HG03439 (cell line): ENCODE measurements around the gene AGR2.

Experiments
- ATAC-seq: cut with Tn5 transposase; IDR thresholded peaks from one replicate; pipeline ENCODE4 v1.9.1; 2021; ENCODE audit warnings: mild to moderate bottlenecking, moderate library complexity; ENCODE audit not compliant: unreplicated experiment

AGR2 gene

GRCh38 chr7:16813232-16813616 is 8.4 kb upstream of the AGR2 start:
- ATAC-seq = no peak

GRCh38 chr7:16812542-16813231 is 7.9 kb upstream of the AGR2 start:
- ATAC-seq = no peak

- ATAC-seq = no peak
These were observed 6.8 kb upstream of the AGR2 start for GRCh38 chr7:16811551-16811950.

GRCh38 chr7:16810573-16810972 is 5.8 kb upstream of the AGR2 start:
- no peak for ATAC-seq

- ATAC-seq = no peak
These were observed 5.3 kb upstream of the AGR2 start for GRCh38 chr7:16810112-16810511.

GRCh38 chr7:16805441-16805840 is 642 bp upstream of the AGR2 start:
- no peak for ATAC-seq

- no peak for ATAC-seq
These were observed 722 bp downstream of the AGR2 start for GRCh38 chr7:16803881-16804673.

GRCh38 chr7:16803125-16803524 is 1.7 kb downstream of the AGR2 start:
- no peak for ATAC-seq

- no peak for ATAC-seq
These were observed 3.2 kb downstream of the AGR2 start for GRCh38 chr7:16801579-16801978.

- no peak for ATAC-seq
These were observed 3.7 kb downstream of the AGR2 start for GRCh38 chr7:16801111-16801542.

- no peak for ATAC-seq
These were observed 9.2 kb downstream of the AGR2 start for GRCh38 chr7:16795624-16796023.

- no peak for ATAC-seq
These were observed 9.8 kb downstream of the AGR2 start for GRCh38 chr7:16794986-16795385.

GRCh38 chr7:16791905-16792698 is 12.7 kb downstream of the AGR2 start:
- ATAC-seq = no peak

- ATAC-seq = no peak
These were observed 13.7 kb downstream of the AGR2 start for GRCh38 chr7:16791071-16791470.

GRCh38 chr7:16787127-16787526 is 17.7 kb downstream of the AGR2 start:
- no peak for ATAC-seq

- no peak for ATAC-seq
These were observed 18.5 kb downstream of the AGR2 start for GRCh38 chr7:16786257-16786656.

GRCh38 chr7:16785846-16786245 is 19.0 kb downstream of the AGR2 start:
- no peak for ATAC-seq

- no peak for ATAC-seq
These were observed 19.5 kb downstream of the AGR2 start for GRCh38 chr7:16785321-16785720.

GRCh38 chr7:16780596-16780995 is 24.2 kb downstream of the AGR2 start:
- no peak for ATAC-seq

- no peak for ATAC-seq
These were observed 25.7 kb downstream of the AGR2 start for GRCh38 chr7:16779051-16779450.

- ATAC-seq = no peak
These were observed 26.3 kb downstream of the AGR2 start for GRCh38 chr7:16778476-16778875.

GRCh38 chr7:16776053-16776452 is 28.7 kb downstream of the AGR2 start:
- no peak for ATAC-seq
